HL-60 (cell line): ENCODE measurements around the gene PIK3CA.

Experiments used
- CTCF ChIP-seq: IDR thresholded peaks from one replicate; pipeline ENCODE4 v1.5.1; 2011; ENCODE audit warnings: low read length, control low read depth, inconsistent platforms; ENCODE audit not compliant: insufficient read depth
- GABPA ChIP-seq: IDR thresholded peaks from 2 replicates; pipeline ENCODE4 v1.6.1; 2012; ENCODE audit warnings: low read depth
- REST ChIP-seq: IDR thresholded peaks from 2 replicates; pipeline ENCODE4 v1.6.1; 2012; ENCODE audit warnings: low read depth; ENCODE audit not compliant: insufficient replicate concordance

GRCh38 chr3:179250803-179251476 lies 102.8 kb downstream of the PIK3CA start, which contains the start of gene KCNMB3:
- TF ChIP-seq REST, result no peak
- no peak for TF ChIP-seq CTCF
- TF ChIP-seq GABPA, result no peak
